WERI-Rb-1 (cell line): ENCODE measurements around the gene SLCO4A1.
A peak's percentile ranks its signal among the peaks of the same experiment; 100 is the strongest.

Experiments
- DNase-seq: peaks from one replicate; pipeline ENCODE4 v3.0.0-alpha.2; 2020
- H3K27ac ChIP-seq: fragments of 250-450 bp; sonication (Bioruptor Pico); 2 replicates; pipeline ENCODE4 v1.5.1; 2020; ENCODE audit warnings: mild to moderate bottlenecking, moderate library complexity
- H3K27me3 ChIP-seq: fragments of 250-450 bp; sonication (Bioruptor Pico); 2 replicates; pipeline ENCODE4 v1.5.1; 2021; ENCODE audit warnings: mild to moderate bottlenecking, low read depth, moderate library complexity; ENCODE audit not compliant: insufficient read depth, severe bottlenecking
- H3K36me3 ChIP-seq: fragments of 250-450 bp; sonication (Bioruptor Pico); 2 replicates; pipeline ENCODE4 v1.5.1; 2020; ENCODE audit warnings: mild to moderate bottlenecking, moderate library complexity
- H3K4me3 ChIP-seq: 2 replicates; pipeline ENCODE4 v1.5.1; 2011; ENCODE audit warnings: low read depth, mild to moderate bottlenecking, control low read depth, low read length
- H3K9me3 ChIP-seq: fragments of 250-450 bp; sonication (Bioruptor Pico); 2 replicates; pipeline ENCODE4 v1.5.1; 2021; ENCODE audit warnings: mild to moderate bottlenecking, moderate library complexity; ENCODE audit not compliant: severe bottlenecking
- TF ChIP-seq, protein P1 (sequence below): IDR thresholded peaks from 2 replicates; pipeline ENCODE4 v1.5.1; 2011; ENCODE audit warnings: low read depth, mild to moderate bottlenecking, control low read depth, inconsistent platforms, low read length

Gene SLCO4A1

DNA sequence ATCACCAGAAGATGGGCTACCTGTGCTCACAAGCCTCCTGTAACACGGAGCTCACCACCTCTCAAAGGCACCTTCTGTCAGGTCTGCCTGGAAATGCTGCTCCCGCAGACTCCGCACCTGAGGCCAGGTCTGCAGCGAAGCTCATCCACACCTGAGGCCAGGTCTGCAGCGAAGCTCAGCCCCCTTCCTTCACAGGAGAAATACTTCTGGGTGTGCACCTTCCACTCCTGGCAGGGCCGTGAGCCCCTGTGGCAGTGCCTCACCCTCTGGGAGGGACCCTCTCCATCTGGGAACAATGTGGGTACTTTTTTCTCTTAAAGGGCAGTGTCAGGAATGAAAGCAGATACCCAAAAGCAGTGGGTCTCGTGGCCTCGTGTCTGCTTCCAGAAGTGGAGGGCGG is 1.4 kb upstream of the SLCO4A1 start:
- TF ChIP-seq, protein P1, sequence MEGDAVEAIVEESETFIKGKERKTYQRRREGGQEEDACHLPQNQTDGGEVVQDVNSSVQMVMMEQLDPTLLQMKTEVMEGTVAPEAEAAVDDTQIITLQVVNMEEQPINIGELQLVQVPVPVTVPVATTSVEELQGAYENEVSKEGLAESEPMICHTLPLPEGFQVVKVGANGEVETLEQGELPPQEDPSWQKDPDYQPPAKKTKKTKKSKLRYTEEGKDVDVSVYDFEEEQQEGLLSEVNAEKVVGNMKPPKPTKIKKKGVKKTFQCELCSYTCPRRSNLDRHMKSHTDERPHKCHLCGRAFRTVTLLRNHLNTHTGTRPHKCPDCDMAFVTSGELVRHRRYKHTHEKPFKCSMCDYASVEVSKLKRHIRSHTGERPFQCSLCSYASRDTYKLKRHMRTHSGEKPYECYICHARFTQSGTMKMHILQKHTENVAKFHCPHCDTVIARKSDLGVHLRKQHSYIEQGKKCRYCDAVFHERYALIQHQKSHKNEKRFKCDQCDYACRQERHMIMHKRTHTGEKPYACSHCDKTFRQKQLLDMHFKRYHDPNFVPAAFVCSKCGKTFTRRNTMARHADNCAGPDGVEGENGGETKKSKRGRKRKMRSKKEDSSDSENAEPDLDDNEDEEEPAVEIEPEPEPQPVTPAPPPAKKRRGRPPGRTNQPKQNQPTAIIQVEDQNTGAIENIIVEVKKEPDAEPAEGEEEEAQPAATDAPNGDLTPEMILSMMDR, result no peak
- Histone ChIP-seq H3K27ac (no peak overlapping the region), H3K36me3 (peaks cover 19% of the 10 kb centered on the region), H3K9me3 (no peaks in the 10 kb centered on the region), H3K27me3 (no peaks in the 10 kb centered on the region), H3K4me3 (no peak overlapping the region)
- DNase-seq, result no peak

DNA sequence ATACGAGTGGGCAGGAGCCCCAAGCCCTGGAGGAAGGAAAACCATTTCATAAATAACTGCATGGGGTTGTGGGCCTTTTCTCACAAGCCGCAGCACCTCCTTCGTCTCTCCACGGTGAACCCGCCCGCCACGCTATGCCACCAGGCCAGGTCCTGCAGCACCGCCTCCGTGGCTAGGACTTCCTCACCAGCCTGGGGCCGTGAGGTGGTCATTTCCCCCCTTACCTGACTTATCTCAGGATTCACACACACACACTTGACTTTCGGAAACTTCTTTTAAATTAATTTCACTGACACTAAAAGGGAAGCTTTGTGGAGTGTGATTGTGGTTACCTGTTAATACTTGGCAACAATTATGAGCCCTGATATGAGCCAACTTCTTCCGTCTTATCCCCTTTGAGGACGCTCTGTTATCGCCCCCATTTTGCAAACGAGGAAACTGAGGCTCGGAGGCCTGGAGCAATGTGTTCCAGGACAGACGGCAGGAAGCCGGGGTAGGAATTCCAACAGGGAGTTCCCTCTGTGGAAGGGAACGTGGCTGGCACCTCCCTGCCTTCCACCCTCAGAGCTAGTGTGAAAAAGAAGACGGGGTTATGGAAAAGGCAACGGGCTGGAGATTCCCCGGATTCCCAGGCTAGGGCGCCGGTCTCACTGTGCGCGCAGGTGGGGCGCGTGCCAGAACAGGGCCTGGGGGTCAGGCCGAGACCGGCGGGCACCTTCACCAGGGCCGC is 817 bp upstream of the SLCO4A1 start:
- DNase-seq, result no peak
- TF ChIP-seq, protein P1, result no peak
- H3K4me3 ChIP-seq, result peak overlapping the region; percentile 74
- peak overlapping the region; percentile 73 for H3K27ac ChIP-seq
- H3K27me3 ChIP-seq, result no peaks in the 10 kb centered on the region
- H3K9me3 ChIP-seq, result no peaks in the 10 kb centered on the region
- peaks cover 22% of the 10 kb centered on the region for H3K36me3 ChIP-seq

DNA sequence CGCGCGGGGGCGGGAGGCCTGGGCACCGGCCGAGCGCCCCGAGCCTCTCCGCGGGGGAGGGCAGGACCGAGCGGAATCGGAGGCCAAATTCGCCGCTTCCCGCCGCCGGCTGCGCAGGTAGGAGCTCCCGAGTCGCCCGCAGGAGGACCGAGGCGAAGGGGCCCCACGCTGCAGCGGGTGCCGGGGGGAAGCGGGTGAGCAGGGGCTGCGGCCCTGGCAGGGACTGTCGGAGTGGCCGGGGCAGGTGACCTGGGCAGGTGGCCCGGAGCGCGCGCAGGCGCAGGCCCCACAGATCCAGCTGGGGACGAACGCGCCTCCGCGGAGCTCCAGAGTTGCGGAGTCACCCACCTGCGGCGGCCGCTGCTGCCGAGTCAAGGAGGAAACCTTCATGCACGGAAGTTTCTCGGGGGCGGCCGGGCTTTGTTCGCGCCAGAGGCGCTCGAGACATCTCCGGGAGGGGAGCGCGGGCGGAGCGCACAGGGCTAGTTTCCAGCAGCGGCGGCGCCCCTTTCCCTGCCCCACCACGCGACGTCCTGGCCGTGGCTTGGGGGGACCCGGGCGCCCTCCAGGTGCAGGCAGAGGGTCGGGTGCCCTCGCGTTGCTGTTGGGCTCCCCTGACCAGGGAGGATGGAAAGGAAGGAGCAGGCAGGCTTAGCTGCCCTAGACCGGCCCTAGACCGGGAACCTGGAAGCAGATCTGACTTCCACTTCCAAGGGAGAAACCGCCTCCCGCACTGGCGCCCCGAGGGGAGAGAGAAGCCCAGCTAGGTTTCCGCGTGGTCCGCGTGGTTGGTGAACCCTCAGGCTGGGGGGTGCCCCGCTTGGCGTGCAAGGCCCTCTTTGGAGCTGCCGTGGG is 590 bp downstream of the SLCO4A1 start:
- Histone ChIP-seq H3K27me3 (no peaks in the 10 kb centered on the region), H3K36me3 (peaks cover 23% of the 10 kb centered on the region), H3K9me3 (no peaks in the 10 kb centered on the region), H3K27ac (peak overlapping the region; percentile 73), H3K4me3 (peak overlapping the region; percentile 74)
- TF ChIP-seq, protein P1, result no peak
- peak; percentile 59 for DNase-seq

DNA sequence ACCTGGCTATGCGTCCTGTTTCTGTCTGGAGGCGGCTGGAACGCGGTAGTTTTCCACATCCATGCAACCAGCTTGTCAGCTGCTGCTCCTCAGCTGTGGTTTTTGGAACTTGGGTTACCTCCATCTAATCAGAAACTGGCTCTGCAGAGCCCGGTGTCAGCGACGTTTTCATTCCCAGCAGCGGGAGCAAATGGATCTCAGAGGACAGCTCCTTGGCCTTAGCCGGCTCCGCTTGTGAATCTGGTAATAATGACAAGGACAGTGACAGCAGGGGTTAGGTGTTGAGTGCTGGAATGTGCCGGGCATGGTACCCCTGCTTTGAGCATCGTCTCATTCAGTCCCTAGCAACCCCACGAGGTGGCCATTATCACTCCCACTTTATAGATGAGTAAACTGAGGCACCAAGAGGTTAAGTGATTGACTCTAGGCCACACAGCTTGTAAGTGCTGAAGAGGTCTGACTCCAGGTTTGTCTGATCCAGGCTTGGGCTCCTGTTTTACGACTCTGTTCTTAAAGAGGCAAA is 1.3 kb downstream of the SLCO4A1 start:
- Histone ChIP-seq H3K27me3 (no peaks in the 10 kb centered on the region), H3K27ac (no peak overlapping the region), H3K9me3 (no peaks in the 10 kb centered on the region), H3K4me3 (peak overlapping the region; percentile 74), H3K36me3 (peaks cover 27% of the 10 kb centered on the region)
- DNase-seq, result no peak
- TF ChIP-seq, protein P1, result no peak

DNA sequence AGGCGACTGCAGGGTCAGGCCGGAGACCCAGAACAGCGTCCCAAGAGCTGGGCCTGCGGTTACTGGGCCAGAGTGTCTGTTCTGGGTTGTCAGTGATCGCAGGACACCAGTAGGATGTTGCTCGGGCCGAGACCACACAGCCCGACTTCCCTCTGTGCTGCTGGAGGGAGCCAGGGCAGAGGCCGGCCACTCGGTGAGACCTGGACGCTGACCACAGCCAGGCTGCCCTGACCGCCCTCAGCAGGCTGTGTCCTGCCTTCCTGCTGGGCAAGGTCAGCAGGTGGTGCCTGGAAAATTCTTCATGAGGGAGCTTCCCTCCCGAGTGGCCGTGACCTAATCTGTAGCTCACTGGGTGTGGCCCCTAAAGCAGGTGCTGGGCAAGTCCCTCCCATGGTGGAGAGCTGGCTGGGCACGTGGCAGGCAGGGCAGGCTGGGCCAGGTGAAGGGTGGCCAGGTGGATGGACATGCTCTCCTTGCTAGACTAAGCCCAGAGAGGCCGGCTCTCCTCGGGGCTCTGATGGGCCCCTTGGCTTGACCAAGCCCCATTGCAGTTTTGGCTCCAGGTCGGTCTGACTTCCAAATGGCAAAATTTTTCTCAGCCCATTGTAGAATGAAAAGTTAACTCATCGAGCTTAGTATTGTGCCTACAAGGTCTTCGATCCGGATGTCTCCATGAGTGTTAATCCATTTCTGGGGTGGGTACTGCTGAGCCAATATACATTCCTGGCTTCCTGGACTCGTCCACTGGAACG is 1.9 kb downstream of the SLCO4A1 start:
- peaks cover 34% of the 10 kb centered on the region for H3K36me3 ChIP-seq
- no peaks in the 10 kb centered on the region for H3K9me3 ChIP-seq
- H3K27ac ChIP-seq, result no peak overlapping the region
- H3K27me3 ChIP-seq, result no peaks in the 10 kb centered on the region
- TF ChIP-seq, protein P1, result no peak
- H3K4me3 ChIP-seq, result no peak overlapping the region
- no peak for DNase-seq
